GM23248 (cell line): ENCODE measurements around the gene FAM114A2.

Source experiments
- EZH2 ChIP-seq: fragments of 200-600 bp; sonication (generic); IDR thresholded peaks from 2 replicates; pipeline ENCODE4 v1.6.1; 2018; ENCODE audit warnings: antibody characterized with exemption, mild to moderate bottlenecking; ENCODE audit not compliant: insufficient read depth, poor library complexity, severe bottlenecking
- EZH2phosphoT487 ChIP-seq: fragments of 200-600 bp; sonication (generic); IDR thresholded peaks from 2 replicates; pipeline ENCODE4 v1.6.1; 2018; ENCODE audit warnings: antibody characterized with exemption, moderate library complexity, mild to moderate bottlenecking, low read depth; ENCODE audit not compliant: insufficient read depth

DNA sequence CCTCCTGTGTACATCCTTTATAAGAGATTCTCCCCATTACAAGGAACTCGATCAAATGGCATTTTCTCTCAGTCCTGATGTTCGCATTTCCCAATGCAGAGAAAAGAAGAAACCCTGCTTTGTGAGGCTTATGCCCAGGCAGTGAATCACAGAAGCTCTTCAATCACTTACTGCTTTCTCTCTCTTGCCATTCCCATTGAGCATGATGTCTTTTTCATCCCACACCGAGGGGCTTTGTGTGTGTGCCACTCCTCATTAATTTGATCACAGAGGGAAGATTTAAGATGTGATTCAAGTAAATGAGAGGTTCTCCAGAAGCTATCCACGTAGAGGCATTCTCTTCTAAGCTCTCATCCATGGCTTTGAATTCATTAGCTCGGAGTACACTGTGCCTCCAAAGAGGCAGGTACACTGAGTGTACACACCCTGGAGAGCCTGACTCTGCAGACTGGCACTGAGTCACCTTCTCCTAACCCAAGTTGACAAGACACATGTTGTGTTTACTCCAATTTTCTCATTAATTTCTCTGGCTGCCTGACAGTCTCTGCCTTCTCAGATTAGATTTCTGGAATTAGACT lies 45.4 kb upstream of the FAM114A2 start:
- TF ChIP-seq EZH2phosphoT487 (no peak), EZH2 (no peak)
